Amygdala (tissue), 56 donors: ENCODE data around the gene C8B.

Source experiments
- DNase-seq, 56 donors: peaks; one replicate each; lab custom pipeline; 2025; lab: John Stamatoyannopoulos, UW

C8B gene

GRCh38 chr1:56965916-56966697 lies at the start of gene C8B:
C8B (minus strand) TSS chr1:56966015; CDS start chr1:56965948, 67 bp downstream.
- no peak for DNase-seq

- DNase-seq, result no peak
Observed at GRCh38 chr1:57015071-57015470, 49.3 kb upstream of the C8B start.

GRCh38 chr1:57013522-57013921 lies 47.7 kb upstream of the C8B start:
- no peak for DNase-seq

DNA sequence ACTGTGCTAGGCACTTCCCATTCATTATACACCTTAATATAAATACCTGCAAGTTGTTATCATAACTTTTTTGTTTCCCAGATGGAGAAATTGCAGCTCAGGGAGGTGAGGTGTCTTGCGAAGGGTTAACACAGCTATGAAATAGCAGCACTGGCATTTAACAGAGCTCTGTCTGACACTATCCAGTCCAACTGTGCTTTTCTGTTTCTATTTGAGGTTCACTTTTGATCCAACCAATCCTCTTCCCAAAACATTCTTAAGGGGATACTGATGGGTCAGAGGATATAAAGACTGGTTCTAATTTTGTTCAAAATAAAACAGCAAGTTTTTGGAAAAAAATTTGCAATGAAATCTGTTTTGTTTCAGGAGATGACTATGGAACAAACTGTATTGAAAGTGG lies 46.5 kb upstream of the C8B start:
- DNase-seq, result no peak

DNA sequence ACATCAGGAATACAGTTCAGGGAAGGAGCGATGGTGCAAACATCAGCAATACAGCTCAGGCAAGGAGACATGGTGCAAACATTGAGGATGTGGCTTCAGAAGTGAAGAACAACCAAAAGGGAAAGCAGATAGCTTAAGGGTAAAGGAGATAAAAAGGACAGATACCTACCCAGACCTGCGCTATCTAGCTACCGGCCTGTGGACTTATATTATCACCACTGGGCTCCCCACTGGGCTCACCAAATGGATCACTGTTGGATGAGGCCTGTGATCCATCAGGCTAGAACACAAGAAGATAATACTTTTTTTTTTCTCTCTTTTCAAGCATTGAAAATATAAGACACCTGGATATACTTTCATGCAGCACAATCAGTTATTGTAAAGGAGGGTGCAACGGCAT lies 44.7 kb upstream of the C8B start:
- DNase-seq, result no peak

DNA sequence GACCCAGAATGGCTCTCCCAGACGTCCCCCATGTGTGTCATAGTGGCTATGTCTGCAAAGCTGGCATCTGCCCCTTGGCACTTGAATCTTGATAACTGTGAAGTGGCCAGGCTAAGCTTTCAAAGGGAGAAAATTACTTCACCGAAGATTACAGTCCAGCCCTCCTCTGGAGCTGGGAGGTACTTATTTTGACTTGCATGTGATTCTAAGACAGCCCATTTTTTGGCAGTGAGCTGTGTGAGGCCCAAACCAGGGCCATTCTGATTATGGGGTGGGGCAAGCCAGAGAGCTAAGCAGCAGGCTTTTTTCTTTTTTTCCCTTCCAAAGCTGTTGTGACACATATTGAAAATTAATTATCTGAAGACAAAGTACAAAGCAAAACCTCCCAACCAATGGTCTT lies 42.1 kb upstream of the C8B start:
- no peak for DNase-seq

- no peak for DNase-seq
Observed at GRCh38 chr1:57007472-57007871, 41.7 kb upstream of the C8B start.

- no peak for DNase-seq
Observed at GRCh38 chr1:57003398-57004139, 37.8 kb upstream of the C8B start.

GRCh38 chr1:56995414-56996100 lies 29.7 kb upstream of the C8B start:
- DNase-seq, result no peak

- no peak for DNase-seq
Observed at GRCh38 chr1:56993475-56993874, 27.7 kb upstream of the C8B start.

DNA sequence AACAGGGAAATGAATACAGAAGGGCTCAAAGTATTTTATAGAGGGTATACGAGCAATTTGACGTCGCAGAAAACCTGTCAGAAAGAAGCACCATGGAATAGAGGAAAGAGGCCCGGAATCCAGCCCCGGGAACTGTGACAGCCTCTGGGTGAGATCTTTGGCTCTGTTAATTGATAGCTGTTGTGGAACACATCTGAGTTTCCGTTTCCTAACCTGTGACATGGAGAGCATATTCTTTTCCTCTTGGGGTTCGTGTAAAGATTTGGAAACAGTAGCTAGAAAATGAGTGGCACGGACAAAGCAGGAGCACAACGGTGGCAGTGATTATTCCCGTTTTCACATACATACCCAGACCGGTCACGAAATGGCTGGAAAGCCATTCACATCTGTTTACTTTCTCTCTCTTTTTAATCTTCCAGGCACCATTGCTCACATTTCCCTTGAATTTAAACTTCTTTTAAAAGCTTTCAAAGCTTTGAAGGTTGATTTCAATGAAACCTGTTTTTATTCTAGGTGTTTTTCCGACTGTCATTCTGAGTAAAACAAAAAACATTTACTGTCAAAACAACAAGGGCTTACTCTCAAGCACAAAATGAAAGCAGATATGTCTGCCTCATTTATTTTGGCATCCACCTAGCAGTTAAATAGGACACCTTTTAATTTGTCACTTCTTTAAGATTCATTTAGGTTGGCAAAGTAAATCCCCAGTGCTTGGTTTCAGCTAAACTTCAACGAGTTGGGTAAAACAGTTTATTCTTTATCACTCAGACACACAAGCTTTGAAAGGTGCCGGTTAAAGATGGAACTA lies 26.7 kb upstream of the C8B start:
- DNase-seq, result no peak

GRCh38 chr1:56991576-56991975 lies 25.8 kb upstream of the C8B start:
- no peak for DNase-seq

DNA sequence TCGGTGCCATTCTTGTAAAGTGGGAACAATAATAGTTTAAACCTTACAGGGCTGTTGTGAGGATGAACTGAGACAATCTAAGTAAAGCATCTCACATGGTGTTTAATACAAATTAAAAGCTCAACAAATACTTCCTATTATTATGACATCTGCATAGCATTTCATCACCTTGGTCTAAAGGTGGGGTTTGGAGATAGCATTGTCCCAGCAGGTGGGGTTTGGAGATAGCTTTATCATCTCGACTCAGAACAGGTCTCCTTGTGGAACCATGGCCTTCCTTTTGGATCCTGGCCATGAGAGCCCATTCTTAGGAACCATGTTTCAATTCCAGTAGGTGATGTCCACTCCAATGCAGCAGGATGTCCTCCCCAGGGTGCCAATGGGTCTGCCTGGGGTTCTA lies 20.6 kb upstream of the C8B start:
- no peak for DNase-seq

GRCh38 chr1:56985857-56986256 lies 20.0 kb upstream of the C8B start:
- no peak for DNase-seq

- no peak for DNase-seq
Observed at GRCh38 chr1:56983484-56983883, 17.7 kb upstream of the C8B start.

DNA sequence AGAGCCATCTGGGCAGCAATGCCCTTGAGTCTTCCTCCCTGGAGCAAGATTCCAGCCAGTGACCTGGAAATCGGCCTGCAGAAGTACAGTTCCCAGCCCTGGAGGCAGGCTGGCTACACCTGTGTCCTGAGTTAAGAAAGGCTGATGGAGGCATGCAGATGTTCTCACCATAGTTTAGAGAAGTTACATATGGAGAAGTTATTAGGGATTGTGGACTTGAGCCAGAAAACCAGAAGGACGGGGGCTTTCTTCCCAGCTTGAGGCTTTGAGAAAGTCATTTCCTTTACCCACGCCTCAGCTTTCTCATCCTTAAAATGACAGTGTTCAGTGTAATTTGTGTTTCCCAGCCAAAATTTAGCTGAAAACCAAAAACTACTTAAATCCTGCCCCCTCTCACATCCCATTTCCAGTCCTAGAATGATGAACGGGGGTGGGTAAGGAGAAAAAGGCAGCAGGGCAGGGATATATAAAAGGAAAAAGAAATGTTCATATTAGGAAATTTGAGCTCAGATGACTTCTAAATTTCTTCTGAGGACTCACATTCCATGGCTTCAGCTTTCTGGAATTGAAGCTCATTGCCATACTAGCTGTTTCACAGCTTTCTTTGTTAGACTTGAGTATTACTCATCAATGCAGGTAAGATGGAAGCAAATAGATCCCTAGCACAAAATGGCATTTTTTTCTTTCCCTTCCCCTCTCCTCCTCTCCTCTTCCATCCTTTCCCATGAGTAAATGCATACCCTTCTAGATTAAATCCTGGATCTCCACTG lies 14.4 kb upstream of the C8B start:
- no peak for DNase-seq

DNA sequence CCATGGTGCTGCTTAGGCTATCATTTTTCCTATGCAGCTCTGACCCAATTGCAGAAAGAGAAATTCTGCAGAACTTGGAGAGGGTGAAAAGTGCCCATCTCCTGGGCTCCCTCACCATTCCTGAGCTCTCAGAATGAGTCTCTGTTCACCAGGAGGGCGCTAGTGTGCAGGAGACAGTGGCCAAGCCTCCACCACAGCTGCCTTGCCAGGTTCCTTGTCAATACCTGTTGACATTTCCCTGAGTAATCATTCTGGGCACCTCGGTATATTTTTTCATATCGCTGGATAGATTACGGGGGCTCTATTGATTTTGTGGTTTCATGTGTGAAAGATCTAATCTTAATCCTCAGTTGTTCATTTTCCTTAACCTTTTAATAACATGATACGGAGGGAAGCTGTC lies 13.0 kb upstream of the C8B start:
- DNase-seq, result no peak

DNA sequence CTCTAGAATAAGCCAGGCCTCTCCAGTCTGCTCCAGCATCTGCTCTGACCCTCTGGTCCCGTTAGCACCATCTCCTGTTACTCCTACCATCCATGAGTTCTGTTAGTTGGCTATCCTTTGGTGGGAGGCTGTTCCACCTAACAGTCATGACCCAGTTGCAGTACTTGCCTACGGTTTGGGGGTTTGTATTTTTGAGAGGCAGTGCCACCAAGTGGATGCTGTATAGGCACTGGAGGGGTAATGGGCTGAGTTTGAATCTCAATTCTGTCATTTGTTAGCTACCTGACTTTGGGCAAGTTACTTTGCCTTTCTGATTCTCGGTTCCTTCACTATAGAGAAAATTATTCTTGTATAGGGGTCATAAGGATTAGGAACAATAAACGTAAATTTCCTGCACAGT lies 12.1 kb upstream of the C8B start:
- no peak for DNase-seq

DNA sequence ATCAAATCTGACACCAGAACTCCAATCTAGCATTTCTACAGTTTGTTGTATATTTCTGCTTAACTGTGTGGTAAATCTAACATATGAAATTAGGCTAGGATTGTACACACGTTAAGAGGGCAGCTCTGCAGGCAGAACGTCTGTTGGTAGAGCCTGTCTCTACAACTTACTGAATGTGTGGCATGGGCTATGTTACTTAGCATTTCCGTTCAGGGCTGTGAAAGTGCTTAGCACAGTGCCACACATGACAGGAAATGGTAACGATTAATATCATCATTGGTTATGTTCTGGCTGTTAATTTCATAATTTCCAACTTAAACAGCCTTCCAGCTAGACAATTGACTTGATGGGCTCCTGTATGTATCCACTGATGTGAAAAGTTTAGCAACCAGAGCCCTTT lies 9.6 kb upstream of the C8B start:
- DNase-seq, result no peak
